GM18502 (cell line): ENCODE data around the gene NTSR2.
"Not testable (repeated sequence)": the region's sequence is repeated elsewhere in the genome, so short reads cannot be mapped to it uniquely, and the experiment has no call there.

Experiments
- ATAC-seq: cut with Tn5 transposase; IDR thresholded peaks from one replicate; pipeline ENCODE4 v1.9.1; 2021; ENCODE audit warnings: mild to moderate bottlenecking; ENCODE audit not compliant: unreplicated experiment, poor library complexity

The NTSR2 gene

DNA sequence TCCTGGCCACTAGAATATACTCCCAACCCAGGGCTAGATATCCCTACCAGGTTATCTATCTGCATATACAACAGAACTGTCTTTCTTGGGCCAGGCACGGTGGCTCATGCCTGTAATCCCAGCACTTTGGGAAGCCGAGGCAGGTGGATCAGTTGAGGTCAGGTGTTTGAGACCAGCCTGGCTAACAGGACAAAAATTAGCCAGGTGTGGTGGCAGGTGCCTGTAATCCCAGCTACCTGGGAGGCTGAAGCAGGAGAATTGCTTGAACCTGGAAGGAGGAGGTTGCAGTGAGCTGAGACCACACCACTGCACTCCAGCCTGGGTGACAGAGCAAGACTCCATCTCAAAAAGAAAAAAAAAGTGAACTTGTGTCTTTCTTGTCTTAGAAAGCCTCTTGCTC lies 9.6 kb downstream of the NTSR2 start:
- not testable (repeated sequence) for ATAC-seq

- no peak for ATAC-seq
These were observed 10.1 kb downstream of the NTSR2 start for GRCh38 chr2:11659851-11660250.

DNA sequence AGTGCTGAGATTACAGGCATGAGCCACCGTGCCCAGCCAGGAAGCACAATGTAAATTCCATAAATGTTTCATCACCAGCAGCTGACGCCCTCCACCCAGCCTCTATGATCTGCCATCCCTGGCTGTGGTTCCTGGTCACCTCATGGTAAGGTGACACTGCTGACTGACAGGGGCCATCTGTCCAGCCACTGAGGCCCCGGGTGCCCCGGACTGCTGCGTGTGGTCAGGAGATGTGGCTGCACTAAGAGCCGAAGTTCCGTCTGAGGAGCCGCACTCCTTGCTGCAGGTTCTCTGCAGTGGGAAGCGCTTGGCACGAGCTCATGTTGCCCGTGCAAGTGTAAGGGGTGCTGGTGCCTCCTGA lies 10.9 kb downstream of the NTSR2 start:
- ATAC-seq = no peak

GRCh38 chr2:11658208-11659114 lies 11.5 kb downstream of the NTSR2 start:
- ATAC-seq = no peak

- no peak for ATAC-seq
These were observed 12.3 kb downstream of the NTSR2 start for GRCh38 chr2:11657646-11658045.

DNA sequence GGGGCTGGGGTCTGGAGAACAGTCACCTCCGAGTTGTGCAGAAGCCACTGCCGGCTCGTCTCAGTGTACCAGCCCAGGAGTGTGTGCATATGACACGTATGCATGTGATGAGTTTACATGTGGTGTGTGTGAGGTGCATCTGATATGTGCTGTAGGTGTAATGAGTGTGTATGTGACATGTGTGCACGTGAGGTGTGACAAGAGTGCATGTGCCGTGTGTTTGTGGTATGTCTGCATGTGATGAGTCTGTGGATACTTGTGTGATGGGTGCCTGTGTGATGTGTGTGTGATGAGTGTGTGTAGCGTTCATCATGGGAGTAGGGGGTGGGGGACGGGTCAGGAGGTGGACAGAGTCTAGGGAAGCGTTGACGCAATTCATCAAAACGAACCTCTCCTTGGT lies 12.8 kb downstream of the NTSR2 start:
- no peak for ATAC-seq

- no peak for ATAC-seq
These were observed 13.3 kb downstream of the NTSR2 start for GRCh38 chr2:11656671-11657101.

DNA sequence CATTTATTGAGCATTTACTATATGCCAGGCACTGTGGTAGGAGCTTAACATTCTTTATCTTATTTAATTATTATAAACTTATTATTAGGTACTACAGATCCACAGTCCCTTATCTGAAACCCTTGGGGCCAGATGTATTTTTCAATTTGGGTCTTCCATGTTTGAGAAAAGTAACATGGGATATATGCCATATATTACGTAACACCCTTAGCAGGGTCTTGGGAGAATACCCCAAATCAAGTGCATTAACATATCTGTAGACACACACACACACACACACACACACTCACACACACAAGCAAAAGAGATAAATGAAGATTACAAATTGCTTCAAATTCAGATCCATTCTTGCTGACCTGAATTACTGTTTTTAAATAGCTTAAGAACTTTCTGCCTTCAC lies 13.7 kb downstream of the NTSR2 start:
- no peak for ATAC-seq

GRCh38 chr2:11655495-11655894 lies 14.5 kb downstream of the NTSR2 start:
- no peak for ATAC-seq

DNA sequence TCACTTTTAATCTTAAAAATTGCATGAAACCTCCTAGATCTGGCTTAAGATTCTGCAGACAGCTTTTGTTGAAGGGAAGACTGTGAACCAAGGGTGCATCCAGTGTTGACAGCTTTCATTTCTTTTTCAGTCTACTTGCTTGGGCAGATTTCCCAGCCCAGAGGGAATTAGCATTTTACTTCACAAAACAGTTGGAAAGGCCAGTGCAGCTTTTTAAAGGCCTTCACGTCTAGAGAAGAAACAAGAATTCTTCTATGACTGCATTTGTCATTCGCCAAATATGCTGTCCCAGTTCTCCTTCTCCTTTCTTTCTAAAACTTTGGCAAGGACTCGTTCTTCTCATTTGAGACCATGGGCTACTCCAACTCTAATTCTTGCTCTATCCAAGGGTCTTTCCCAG lies 17.4 kb downstream of the NTSR2 start:
- no peak for ATAC-seq

GRCh38 chr2:11651856-11652548 lies 18.0 kb downstream of the NTSR2 start:
- ATAC-seq = no peak

DNA sequence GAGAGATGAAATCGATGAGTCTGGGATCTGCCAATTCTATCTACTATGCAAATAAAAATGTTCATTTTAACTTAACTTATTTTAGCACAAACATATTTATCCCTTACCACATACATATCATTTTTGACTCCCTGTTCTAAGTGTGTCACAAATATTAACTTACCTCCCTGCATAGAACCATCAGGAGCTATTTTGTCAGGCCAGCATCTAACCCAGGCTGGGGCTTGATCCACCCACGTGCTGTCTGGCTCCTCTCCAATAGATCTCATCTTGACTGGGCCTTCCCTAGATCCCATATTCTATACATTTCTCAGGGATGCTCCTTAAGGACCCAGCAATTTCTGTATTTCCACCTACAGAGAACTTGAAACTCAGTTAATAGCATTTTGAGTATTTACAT lies 20.9 kb downstream of the NTSR2 start:
- ATAC-seq = no peak

DNA sequence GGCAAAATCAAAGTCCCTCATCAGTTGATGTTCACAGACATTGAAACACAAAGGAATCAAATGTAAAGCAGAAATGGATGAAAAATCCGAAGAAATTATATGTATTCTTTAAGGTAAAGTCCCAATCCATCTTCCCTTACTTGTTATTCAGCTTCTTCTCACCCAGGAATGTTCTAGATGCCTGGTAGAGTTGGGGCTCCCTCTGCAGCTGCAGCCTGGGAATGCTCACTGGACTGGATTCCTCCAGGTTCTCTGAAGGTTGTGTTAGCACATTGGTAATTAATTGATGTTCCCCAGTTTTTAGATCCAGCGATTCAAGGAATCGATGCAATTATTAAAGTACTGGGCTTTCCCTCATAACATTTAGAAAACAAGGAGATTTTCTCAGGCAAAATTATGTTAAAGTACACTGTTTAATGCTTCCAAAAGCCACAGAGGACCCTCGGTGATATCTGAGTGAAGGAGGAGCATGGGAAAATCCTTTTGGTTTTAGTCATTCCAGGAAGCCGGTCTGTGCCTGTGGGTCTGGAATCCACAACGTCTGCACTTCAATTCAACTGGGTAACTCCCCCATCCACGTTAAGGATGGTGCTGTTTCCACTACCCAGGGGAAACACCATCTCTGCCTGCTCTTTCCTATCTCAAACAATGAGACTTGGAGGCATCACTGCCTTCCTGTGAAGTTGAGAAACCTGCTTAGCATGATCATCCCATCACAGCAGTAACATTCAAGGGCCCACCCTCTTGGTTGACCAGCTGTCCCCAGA lies 22.0 kb downstream of the NTSR2 start:
- ATAC-seq = no peak

GRCh38 chr2:11646530-11646929 lies 23.5 kb downstream of the NTSR2 start:
- no peak for ATAC-seq

- ATAC-seq = no peak
These were observed 25.7 kb downstream of the NTSR2 start for GRCh38 chr2:11644293-11644692.

- ATAC-seq = no peak
These were observed 27.0 kb downstream of the NTSR2 start for GRCh38 chr2:11642972-11643371.

DNA sequence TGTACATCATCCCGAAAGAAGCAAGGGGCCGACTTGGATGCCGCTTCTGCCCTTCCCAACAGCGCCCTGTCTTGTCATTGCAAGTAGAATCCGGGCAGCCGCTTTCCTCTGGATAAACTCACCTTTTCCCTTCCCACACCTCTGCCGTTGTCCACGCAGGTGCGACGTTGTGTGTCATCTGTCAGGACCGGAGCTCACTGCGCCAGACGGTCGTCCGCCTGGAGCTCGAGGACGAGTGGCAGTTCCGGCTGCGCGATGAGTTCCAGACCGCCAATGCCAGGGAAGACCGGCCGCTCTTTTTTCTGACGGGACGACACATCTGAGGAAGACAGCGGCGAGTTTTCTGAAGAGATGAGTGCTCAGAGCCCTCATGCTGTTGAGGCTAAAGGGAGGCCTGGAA lies 29.9 kb downstream of the NTSR2 start:
- ATAC-seq = no peak

DNA sequence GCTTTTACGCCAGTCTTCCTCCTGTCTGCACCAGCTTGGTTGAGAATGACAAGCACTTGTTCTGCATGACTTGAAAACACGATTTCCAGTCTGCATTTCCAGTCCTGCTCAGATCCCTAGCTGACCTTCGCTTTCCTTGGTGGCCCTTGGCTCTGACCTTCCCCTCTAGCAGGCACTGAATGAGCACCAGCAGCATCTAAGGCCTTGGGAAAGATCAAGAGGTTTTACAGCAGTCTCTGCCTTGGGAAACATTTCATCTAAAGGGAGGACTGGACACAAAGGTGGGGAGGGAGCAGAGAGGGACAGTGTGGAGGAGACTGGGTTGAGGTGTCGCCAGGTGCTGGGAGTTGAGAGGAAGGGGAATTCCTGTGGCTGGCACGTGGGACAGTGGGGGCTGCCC lies 30.5 kb downstream of the NTSR2 start:
- ATAC-seq = no peak

DNA sequence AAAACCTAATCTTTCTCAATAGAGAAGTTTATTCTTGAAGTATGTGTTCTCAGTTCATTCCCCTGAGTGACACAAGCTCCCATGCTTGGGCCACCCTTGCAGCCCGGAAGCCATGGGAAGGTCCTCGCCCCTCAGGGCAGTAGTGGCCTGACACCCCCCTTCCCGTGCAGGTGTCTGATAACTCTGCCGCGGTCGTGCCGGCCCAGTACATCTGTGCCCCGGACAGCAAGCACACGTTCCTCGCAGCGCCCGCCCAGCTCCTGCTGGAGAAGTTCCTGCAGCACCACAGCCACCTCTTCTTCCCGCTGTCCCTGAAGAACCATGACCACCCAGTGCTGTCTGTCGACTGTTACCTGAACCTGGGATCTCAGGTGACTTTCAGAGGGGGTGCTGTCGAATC lies 32.4 kb downstream of the NTSR2 start:
- no peak for ATAC-seq

GRCh38 chr2:11636593-11637295 lies 33.3 kb downstream of the NTSR2 start:
- ATAC-seq = no peak
